ENCODE data around the gene CALB2. TPM values are rescaled to one million over a fixed set of nuclear protein-coding genes. Genes with fewer than 3 reads are reported as not detected.
A peak's percentile ranks its signal among the peaks of the same experiment; 100 is the strongest.

Gene CALB2
- total and polyA plus RNA-seq, 2 of the 13 experiments (the other 11 are each of a cell fraction or from before 2014, with no cell fraction given), result 0.37 to 0.40 TPM

DNA sequence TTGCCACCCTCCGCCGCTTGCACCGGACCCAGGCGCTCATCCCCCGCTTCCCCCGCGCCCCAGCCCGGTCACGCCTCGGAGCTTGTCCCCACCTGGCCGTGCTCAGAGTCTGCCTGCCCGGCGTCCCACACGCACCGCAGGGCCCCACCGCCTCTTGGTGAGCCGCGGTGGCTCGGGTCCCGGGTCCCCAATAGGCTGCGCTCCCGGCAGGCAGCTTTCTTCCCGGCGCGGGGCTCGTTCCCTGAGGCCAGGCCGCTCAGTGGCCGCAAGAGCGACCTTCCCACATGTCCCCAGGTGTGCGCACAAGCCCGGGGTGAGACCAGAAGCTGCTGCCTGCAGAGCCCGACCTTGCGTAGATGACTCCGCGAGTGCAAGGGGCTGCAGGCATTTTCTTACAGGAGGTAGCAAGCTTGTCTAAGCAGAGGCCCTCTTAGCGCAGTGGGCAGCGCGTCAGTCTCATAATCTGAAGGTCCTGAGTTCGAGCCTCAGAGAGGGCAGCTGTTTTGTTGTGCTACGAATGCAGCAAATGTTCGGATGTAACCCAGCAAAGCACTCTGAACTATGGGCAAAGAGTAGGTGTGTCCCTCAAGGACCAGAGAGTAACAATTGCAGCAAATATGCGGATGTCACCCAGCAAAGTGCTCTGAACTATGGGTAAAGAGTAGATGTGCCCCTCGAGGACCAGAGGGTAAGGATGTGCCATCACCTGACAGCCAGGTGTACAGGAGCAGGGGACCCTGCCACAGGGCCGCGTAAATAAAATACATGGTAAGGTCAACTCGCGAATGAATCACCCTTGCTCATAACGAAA is 67.8 kb downstream of the CALB2 start (continued):
- TF ChIP-seq, protein P1, sequence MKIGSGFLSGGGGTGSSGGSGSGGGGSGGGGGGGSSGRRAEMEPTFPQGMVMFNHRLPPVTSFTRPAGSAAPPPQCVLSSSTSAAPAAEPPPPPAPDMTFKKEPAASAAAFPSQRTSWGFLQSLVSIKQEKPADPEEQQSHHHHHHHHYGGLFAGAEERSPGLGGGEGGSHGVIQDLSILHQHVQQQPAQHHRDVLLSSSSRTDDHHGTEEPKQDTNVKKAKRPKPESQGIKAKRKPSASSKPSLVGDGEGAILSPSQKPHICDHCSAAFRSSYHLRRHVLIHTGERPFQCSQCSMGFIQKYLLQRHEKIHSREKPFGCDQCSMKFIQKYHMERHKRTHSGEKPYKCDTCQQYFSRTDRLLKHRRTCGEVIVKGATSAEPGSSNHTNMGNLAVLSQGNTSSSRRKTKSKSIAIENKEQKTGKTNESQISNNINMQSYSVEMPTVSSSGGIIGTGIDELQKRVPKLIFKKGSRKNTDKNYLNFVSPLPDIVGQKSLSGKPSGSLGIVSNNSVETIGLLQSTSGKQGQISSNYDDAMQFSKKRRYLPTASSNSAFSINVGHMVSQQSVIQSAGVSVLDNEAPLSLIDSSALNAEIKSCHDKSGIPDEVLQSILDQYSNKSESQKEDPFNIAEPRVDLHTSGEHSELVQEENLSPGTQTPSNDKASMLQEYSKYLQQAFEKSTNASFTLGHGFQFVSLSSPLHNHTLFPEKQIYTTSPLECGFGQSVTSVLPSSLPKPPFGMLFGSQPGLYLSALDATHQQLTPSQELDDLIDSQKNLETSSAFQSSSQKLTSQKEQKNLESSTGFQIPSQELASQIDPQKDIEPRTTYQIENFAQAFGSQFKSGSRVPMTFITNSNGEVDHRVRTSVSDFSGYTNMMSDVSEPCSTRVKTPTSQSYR (CRISPR knock-in tag; IDR thresholded peaks at IDR 0.05; ENCODE audit: borderline replicate concordance), result peak; percentile 12; the same call in 1 of the 2 replicates
- TF ChIP-seq ZNF740 (CRISPR knock-in tag; IDR thresholded peaks at IDR 0.05), result no peak; the same call in 1 of the 2 replicates
- TF ChIP-seq RXRB (CRISPR knock-in tag; IDR thresholded peaks at IDR 0.05; ENCODE audit: borderline replicate concordance), result peak; percentile 94
- no peak for TF ChIP-seq AGO1 (IDR thresholded peaks at IDR 0.05; ENCODE audit: low read depth, low read length, poor library complexity, severe bottlenecking)
- peak; percentile 81 for TF ChIP-seq CEBPG (CRISPR knock-in tag; IDR thresholded peaks at IDR 0.05)
- TF ChIP-seq PLSCR1 (CRISPR knock-in tag; IDR thresholded peaks at IDR 0.05; ENCODE audit: borderline replicate concordance), result no peak
- peak; percentile 100 for TF ChIP-seq ZNF331 (CRISPR knock-in tag; IDR thresholded peaks at IDR 0.05)
- TF ChIP-seq, protein P2, sequence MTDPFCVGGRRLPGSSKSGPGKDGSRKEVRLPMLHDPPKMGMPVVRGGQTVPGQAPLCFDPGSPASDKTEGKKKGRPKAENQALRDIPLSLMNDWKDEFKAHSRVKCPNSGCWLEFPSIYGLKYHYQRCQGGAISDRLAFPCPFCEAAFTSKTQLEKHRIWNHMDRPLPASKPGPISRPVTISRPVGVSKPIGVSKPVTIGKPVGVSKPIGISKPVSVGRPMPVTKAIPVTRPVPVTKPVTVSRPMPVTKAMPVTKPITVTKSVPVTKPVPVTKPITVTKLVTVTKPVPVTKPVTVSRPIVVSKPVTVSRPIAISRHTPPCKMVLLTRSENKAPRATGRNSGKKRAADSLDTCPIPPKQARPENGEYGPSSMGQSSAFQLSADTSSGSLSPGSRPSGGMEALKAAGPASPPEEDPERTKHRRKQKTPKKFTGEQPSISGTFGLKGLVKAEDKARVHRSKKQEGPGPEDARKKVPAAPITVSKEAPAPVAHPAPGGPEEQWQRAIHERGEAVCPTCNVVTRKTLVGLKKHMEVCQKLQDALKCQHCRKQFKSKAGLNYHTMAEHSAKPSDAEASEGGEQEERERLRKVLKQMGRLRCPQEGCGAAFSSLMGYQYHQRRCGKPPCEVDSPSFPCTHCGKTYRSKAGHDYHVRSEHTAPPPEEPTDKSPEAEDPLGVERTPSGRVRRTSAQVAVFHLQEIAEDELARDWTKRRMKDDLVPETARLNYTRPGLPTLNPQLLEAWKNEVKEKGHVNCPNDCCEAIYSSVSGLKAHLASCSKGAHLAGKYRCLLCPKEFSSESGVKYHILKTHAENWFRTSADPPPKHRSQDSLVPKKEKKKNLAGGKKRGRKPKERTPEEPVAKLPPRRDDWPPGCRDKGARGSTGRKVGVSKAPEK (CRISPR knock-in tag; IDR thresholded peaks at IDR 0.05; ENCODE audit: borderline replicate concordance), result no peak; the same call in 1 of the 2 replicates
- TF ChIP-seq TBX3 (IDR thresholded peaks at IDR 0.05; ENCODE audit: borderline replicate concordance), result no peak
- TF ChIP-seq ZNF792 (CRISPR knock-in tag; IDR thresholded peaks at IDR 0.05), result peak; percentile 93
- TF ChIP-seq FOXK2 (IDR thresholded peaks at IDR 0.05), result peak; percentile 66
- TF ChIP-seq HNF4A (CRISPR knock-in tag; IDR thresholded peaks at IDR 0.05), result peak; percentile 97
- TF ChIP-seq SALL2 (CRISPR knock-in tag; IDR thresholded peaks at IDR 0.05), result peak; percentile 91
- no peak for TF ChIP-seq ZNF530 (CRISPR knock-in tag; IDR thresholded peaks at IDR 0.05; ENCODE audit: low read depth)
- peak; percentile 97 for TF ChIP-seq ZNF687 (CRISPR knock-in tag; IDR thresholded peaks at IDR 0.05)
- TF ChIP-seq CHD4 (IDR thresholded peaks at IDR 0.05; ENCODE audit: borderline replicate concordance, low read length), result no peak
- TF ChIP-seq ZSCAN29 (CRISPR knock-in tag; conservative IDR thresholded peaks at IDR 0.05), result peak; percentile 99
- peak; percentile 53 for TF ChIP-seq ZBTB20 (CRISPR knock-in tag; IDR thresholded peaks at IDR 0.05; ENCODE audit: borderline replicate concordance, low read depth)
